Keratinocyte (primary cell): ENCODE data around the gene ACAP3.

Experiments
- CTCF ChIP-seq, 3 experiments: IDR thresholded peaks in 1 of 3; conservative IDR thresholded peaks in 1 of 3; optimal IDR thresholded peaks in 1 of 3; 2 replicates in 2 of 3; 3 replicates in 1 of 3; pipeline versions ENCODE3 to v1.5.1; 2011; ENCODE audit warnings: low read length in 3 of 3, mild to moderate bottlenecking in 3 of 3, moderate library complexity in 2 of 3, control low read depth in 1 of 3, inconsistent platforms in 1 of 3; ENCODE audit not compliant: insufficient read depth in 2 of 3; ENCODE audit errors: extremely low read depth in 1 of 3
- EZH2 ChIP-seq: IDR thresholded peaks from one replicate; pipeline ENCODE4 v1.6.1; 2012; ENCODE audit warnings: inconsistent platforms, mild to moderate bottlenecking, low read length, moderate library complexity

DNA sequence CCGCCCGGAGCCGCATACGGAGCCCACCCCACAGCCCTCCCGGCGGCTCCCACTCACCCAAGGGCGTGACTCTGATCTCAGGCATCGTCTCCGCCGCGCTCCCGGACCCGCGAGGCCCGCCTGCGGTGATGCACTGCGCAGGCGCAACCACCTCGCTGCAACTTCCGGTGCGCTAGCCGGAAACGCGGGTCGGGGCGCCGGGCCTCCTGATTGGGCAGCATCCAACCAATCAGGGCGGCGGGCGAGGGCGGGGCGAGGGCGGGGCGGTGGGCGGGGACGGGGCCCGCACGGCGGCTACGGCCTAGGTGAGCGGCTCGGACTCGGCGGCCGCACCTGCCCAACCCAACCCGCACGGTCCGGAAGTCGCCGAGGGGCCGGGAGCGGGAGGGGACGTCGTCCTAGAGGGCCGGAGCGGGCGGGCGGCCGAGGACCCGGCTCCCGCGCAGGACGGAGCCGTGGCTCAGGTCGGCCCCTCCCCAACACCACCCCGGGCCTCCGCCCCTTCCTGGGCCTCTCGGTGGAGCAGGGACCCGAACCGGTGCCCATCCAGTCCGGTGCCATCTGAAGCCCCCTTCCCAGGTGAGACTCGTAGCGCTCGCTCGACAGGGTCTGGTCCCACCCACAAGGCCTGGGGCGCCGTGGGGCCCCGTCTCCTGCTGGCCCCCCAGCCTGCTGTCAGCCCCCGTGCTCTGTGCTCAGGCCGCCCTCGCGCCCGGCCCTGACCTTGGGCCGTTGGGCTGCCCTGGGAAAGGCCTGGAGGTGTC lies 17.0 kb upstream of the ACAP3 start, which contains the start of the genes CPTP and INTS11:
- TF ChIP-seq CTCF (optimal IDR thresholded peaks at IDR 0.05 in 1 of 3, IDR thresholded peaks at IDR 0.05 in 1 of 3, conservative IDR thresholded peaks at IDR 0.05 in 1 of 3; ENCODE audit: extremely low read depth in 1 of 3, insufficient read depth in 2 of 3, low read length in 3 of 3) (no peak), EZH2 (no peak)
